Erythroblast (primary cell): Measurements from ENCODE around the gene U2AF2.

Experiments used
- GATA1 ChIP-seq: IDR thresholded peaks from 2 replicates; pipeline ENCODE4 v1.6.1; 2011; ENCODE audit warnings: low read depth, mild to moderate bottlenecking, control low read depth, low read length, moderate library complexity
- POLR2A ChIP-seq: IDR thresholded peaks from 2 replicates; pipeline ENCODE4 v1.6.1; 2011; ENCODE audit warnings: mild to moderate bottlenecking, low read length

- TF ChIP-seq POLR2A = no peak
- TF ChIP-seq GATA1 = no peak
Measured at GRCh38 chr19:55649268-55650125, 5.3 kb upstream of the U2AF2 start.
